ENCODE measurements around the gene POU2F3.

POU2F3 gene

GRCh38 chr11:120239713-120240640, at the start of gene POU2F3:
TSS of gene POU2F3 (plus strand) at chr11:120240140. CDS start at chr11:120240344, 204 bp downstream.
- DNase-seq (ENCODE audit: low read depth in 2 of 2, low spot score in 1 of 2), result no peak

GRCh38 chr11:120191058-120191457, 48.9 kb upstream of the POU2F3 start:
- DNase-seq (ENCODE audit: low read depth in 2 of 2, low spot score in 1 of 2), result no peak

GRCh38 chr11:120192831-120193625, 46.9 kb upstream of the POU2F3 start:
- no peak for DNase-seq (ENCODE audit: low read depth in 2 of 2, low spot score in 1 of 2)

GRCh38 chr11:120194166-120194565, 45.8 kb upstream of the POU2F3 start:
- no peak for DNase-seq (ENCODE audit: low read depth in 2 of 2, low spot score in 1 of 2)

- no peak for DNase-seq (ENCODE audit: low read depth in 2 of 2, low spot score in 1 of 2)
Observed at GRCh38 chr11:120195601-120196320, 44.2 kb upstream of the POU2F3 start.

- DNase-seq (ENCODE audit: low read depth in 2 of 2, low spot score in 1 of 2), result no peak
Observed at GRCh38 chr11:120196826-120197225, 43.1 kb upstream of the POU2F3 start.

GRCh38 chr11:120197251-120197891, 42.6 kb upstream of the POU2F3 start:
- no peak for DNase-seq (ENCODE audit: low read depth in 2 of 2, low spot score in 1 of 2)

- no peak for DNase-seq (ENCODE audit: low read depth in 2 of 2, low spot score in 1 of 2)
Observed at GRCh38 chr11:120197977-120198376, 42.0 kb upstream of the POU2F3 start.

- no peak for DNase-seq (ENCODE audit: low read depth in 2 of 2, low spot score in 1 of 2)
Observed at GRCh38 chr11:120198403-120198786, 41.5 kb upstream of the POU2F3 start.

- DNase-seq (ENCODE audit: low read depth in 2 of 2, low spot score in 1 of 2), result no peak
Observed at GRCh38 chr11:120198787-120199469, 41.0 kb upstream of the POU2F3 start.

- DNase-seq (ENCODE audit: low read depth in 2 of 2, low spot score in 1 of 2), result no peak
Observed at GRCh38 chr11:120199613-120200012, 40.3 kb upstream of the POU2F3 start.

- no peak for DNase-seq (ENCODE audit: low read depth in 2 of 2, low spot score in 1 of 2)
Observed at GRCh38 chr11:120200677-120201076, 39.3 kb upstream of the POU2F3 start.

GRCh38 chr11:120201653-120202052, 38.3 kb upstream of the POU2F3 start:
- DNase-seq (ENCODE audit: low read depth in 2 of 2, low spot score in 1 of 2), result no peak

- no peak for DNase-seq (ENCODE audit: low read depth in 2 of 2, low spot score in 1 of 2)
Observed at GRCh38 chr11:120203626-120204025, 36.3 kb upstream of the POU2F3 start.

- no peak for DNase-seq (ENCODE audit: low read depth in 2 of 2, low spot score in 1 of 2)
Observed at GRCh38 chr11:120205596-120206161, 34.3 kb upstream of the POU2F3 start.

- DNase-seq (ENCODE audit: low read depth in 2 of 2, low spot score in 1 of 2), result no peak
Observed at GRCh38 chr11:120207512-120207911, 32.4 kb upstream of the POU2F3 start.

- no peak for DNase-seq (ENCODE audit: low read depth in 2 of 2, low spot score in 1 of 2)
Observed at GRCh38 chr11:120208001-120208441, 31.9 kb upstream of the POU2F3 start.

GRCh38 chr11:120208777-120209176, 31.2 kb upstream of the POU2F3 start:
- DNase-seq (ENCODE audit: low read depth in 2 of 2, low spot score in 1 of 2), result no peak

- DNase-seq (ENCODE audit: low read depth in 2 of 2, low spot score in 1 of 2), result no peak
Observed at GRCh38 chr11:120209746-120210625, 30.0 kb upstream of the POU2F3 start.
